ENCODE measurements around the gene VWDE.

- TF ChIP-seq CTCF (conservative IDR thresholded peaks at IDR 0.05), result no peak
- no peak for TF ChIP-seq ZFX (IDR thresholded peaks at IDR 0.05)
Observed at GRCh38 chr7:12322903-12323300, 80.8 kb downstream of the VWDE start.
